Keratinocyte (primary cell): ENCODE results near the gene ACCS. TPM values are rescaled to one million over a fixed set of nuclear protein-coding genes. Genes with fewer than 3 reads are reported as not detected.

ENCODE experiments used
- DNase-seq: peaks from one replicate; pipeline ENCODE4 v3.0.0-alpha.2; 2011; ENCODE audit warnings: low read depth, missing footprints, low spot score
- FAIRE-seq: peaks from 2 replicates; lab custom pipeline; 2011; peaks lifted over from hg19 to GRCh38; lab: Jason Lieb, UNC
- H2AFZ ChIP-seq: 2 replicates; pipeline ENCODE4 v1.6.0; 2012; ENCODE audit warnings: low read length, control low read depth, inconsistent platforms; ENCODE audit not compliant: control insufficient read depth
- H3K27ac ChIP-seq: 2 replicates; pipeline ENCODE4 v1.5.1; 2011; ENCODE audit warnings: low read length; ENCODE audit not compliant: control insufficient read depth, insufficient read depth
- H3K27me3 ChIP-seq: 3 replicates; pipeline ENCODE4 v1.6.0; 2011; ENCODE audit warnings: low read length; ENCODE audit not compliant: control insufficient read depth, insufficient read depth; ENCODE audit errors: extremely low read depth
- H3K36me3 ChIP-seq, 2 experiments: 2 replicates in 1 of 2; 3 replicates in 1 of 2; pipeline ENCODE4 v1.5.1; 2011; ENCODE audit warnings: low read length in 2 of 2, mild to moderate bottlenecking in 1 of 2; ENCODE audit not compliant: control insufficient read depth in 2 of 2, insufficient read depth in 2 of 2; ENCODE audit errors: extremely low read depth in 1 of 2
- H3K4me1 ChIP-seq: 3 replicates; pipeline ENCODE4 v1.5.1; 2011; ENCODE audit warnings: low read length; ENCODE audit not compliant: control insufficient read depth, insufficient read depth; ENCODE audit errors: extremely low read depth
- H3K4me2 ChIP-seq: 3 replicates; pipeline ENCODE4 v1.6.0; 2011; ENCODE audit warnings: low read depth, low read length; ENCODE audit not compliant: control insufficient read depth, insufficient read depth; ENCODE audit errors: extremely low read depth
- H3K4me3 ChIP-seq, 3 experiments: fragments of 200-600 bp in 1 of 3; sonication (generic) in 1 of 3; 2 replicates in 2 of 3; 3 replicates in 1 of 3; pipeline ENCODE4 v1.5.1; 2011 to 2016; ENCODE audit warnings: low read length in 3 of 3, mild to moderate bottlenecking in 3 of 3, control low read depth in 2 of 3, inconsistent platforms in 1 of 3, low read depth in 1 of 3, mixed read lengths in 1 of 3, mixed run types in 1 of 3, moderate library complexity in 1 of 3; ENCODE audit not compliant: control insufficient read depth in 2 of 3, insufficient read depth in 2 of 3; ENCODE audit errors: extremely low read depth in 1 of 3
- H3K79me2 ChIP-seq: 2 replicates; pipeline ENCODE4 v1.6.0; 2012; ENCODE audit warnings: low read length; ENCODE audit not compliant: control insufficient read depth, insufficient read depth
- H3K9ac ChIP-seq: 3 replicates; pipeline ENCODE4 v1.6.0; 2011; ENCODE audit warnings: low read length; ENCODE audit not compliant: control insufficient read depth, insufficient read depth; ENCODE audit errors: extremely low read depth
- H3K9me1 ChIP-seq: 3 replicates; pipeline ENCODE4 v1.6.0; 2011; ENCODE audit warnings: low read length; ENCODE audit not compliant: control insufficient read depth, insufficient read depth; ENCODE audit errors: extremely low read depth
- H3K9me3 ChIP-seq: 2 replicates; pipeline ENCODE4 v1.5.1; 2012; ENCODE audit warnings: low read depth, low read length; ENCODE audit not compliant: control insufficient read depth
- H4K20me1 ChIP-seq: 3 replicates; pipeline ENCODE4 v1.6.0; 2011; ENCODE audit warnings: low read length; ENCODE audit not compliant: control insufficient read depth, insufficient read depth; ENCODE audit errors: extremely low read depth
- CTCF ChIP-seq, 3 experiments: IDR thresholded peaks in 1 of 3; conservative IDR thresholded peaks in 1 of 3; optimal IDR thresholded peaks in 1 of 3; 2 replicates in 2 of 3; 3 replicates in 1 of 3; pipeline versions ENCODE3 to v1.5.1; 2011; ENCODE audit warnings: low read length in 3 of 3, mild to moderate bottlenecking in 3 of 3, moderate library complexity in 2 of 3, control low read depth in 1 of 3, inconsistent platforms in 1 of 3; ENCODE audit not compliant: insufficient read depth in 2 of 3; ENCODE audit errors: extremely low read depth in 1 of 3
- EZH2 ChIP-seq: IDR thresholded peaks from one replicate; pipeline ENCODE4 v1.6.1; 2012; ENCODE audit warnings: inconsistent platforms, mild to moderate bottlenecking, low read length, moderate library complexity
- dilution Hi-C: fragments of 300-500 bp; cut with MboI; formaldehyde crosslinking; loops from one replicate; pipeline ENCODE4 v1.7.0; 2020; ENCODE audit warnings: low sequenced_read_pairs; ENCODE audit not compliant: extremely low pct_ligation_motif_present
- polyA plus RNA-seq, 5 experiments: library from polyadenylated mRNA; depleted of rRNA in 3 of 5; stranded (reverse) in 3 of 5; stranded (forward) in 1 of 5; unstranded in 1 of 5; fragments of >200 nt; gene quantifications; 1 replicate in 1 of 5; 2 replicates in 3 of 5; 3 replicates in 1 of 5; pipeline versions ENCODE4 v1.2.1 to v1.2.3, GENCODE V29; 2011 to 2012; ENCODE audit warnings: missing spikeins in 2 of 5, low read depth in 1 of 5, low replicate concordance in 1 of 5

Gene ACCS
- polyA plus RNA-seq, 1 donor (not counting 4 experiments of a cell fraction or from before 2014, with no cell fraction given), result 4.1 TPM

- DNase-seq (no peak), FAIRE-seq (no peak)
- Histone ChIP-seq H3K9me3 (no peaks in the 10 kb centered on the region), H3K4me2 (no peak overlapping the region), H3K9me1 (no peaks in the 10 kb centered on the region), H3K27ac (no peak overlapping the region), H2AFZ (no peak overlapping the region), H3K4me3 (no peak overlapping the region), H3K27me3 (no peaks in the 10 kb centered on the region), H3K79me2 (peaks cover 59% of the 10 kb centered on the region), H3K36me3 (peaks cover 4 to 17% of the 10 kb centered on the region in 2 experiments), H4K20me1 (peaks cover 21% of the 10 kb centered on the region), H3K4me1 (no peaks in the 10 kb centered on the region), H3K9ac (no peak overlapping the region)
- dilution Hi-C loops, result no loop called here
- peak in 1 of 3 experiments; percentile 10 for TF ChIP-seq CTCF (optimal IDR thresholded peaks at IDR 0.05 in 1 of 3, IDR thresholded peaks at IDR 0.05 in 1 of 3, conservative IDR thresholded peaks at IDR 0.05 in 1 of 3; ENCODE audit: extremely low read depth in 1 of 3, insufficient read depth in 2 of 3, low read length in 3 of 3)
- no peak for TF ChIP-seq EZH2
Observed at GRCh38 chr11:44104481-44105294, 38.6 kb downstream of the ACCS start.

GRCh38 chr11:44108260-44108659 lies 42.2 kb downstream of the ACCS start:
- Histone ChIP-seq H2AFZ (no peak overlapping the region), H3K4me1 (no peaks in the 10 kb centered on the region), H4K20me1 (peaks cover 15% of the 10 kb centered on the region), H3K9me1 (no peaks in the 10 kb centered on the region), H3K4me3 (no peak overlapping the region), H3K4me2 (no peak overlapping the region), H3K36me3 (peaks cover 8 to 15% of the 10 kb centered on the region in 2 experiments), H3K9me3 (no peaks in the 10 kb centered on the region), H3K27me3 (no peaks in the 10 kb centered on the region), H3K27ac (no peak overlapping the region), H3K9ac (no peak overlapping the region), H3K79me2 (peaks cover 37% of the 10 kb centered on the region)
- TF ChIP-seq CTCF (optimal IDR thresholded peaks at IDR 0.05 in 1 of 3, IDR thresholded peaks at IDR 0.05 in 1 of 3, conservative IDR thresholded peaks at IDR 0.05 in 1 of 3; ENCODE audit: extremely low read depth in 1 of 3, insufficient read depth in 2 of 3, low read length in 3 of 3), result no peak
- no peak for TF ChIP-seq EZH2
- DNase-seq (no peak), FAIRE-seq (no peak)
- dilution Hi-C loops, result no loop called here
